Astrocyte (in vitro differentiated cells and primary cell): Measurements from ENCODE around the gene HSD17B12. TPM values are rescaled to one million over a fixed set of nuclear protein-coding genes. Genes with fewer than 3 reads are reported as not detected.

Experiments
- DNase-seq: peaks from one replicate; pipeline ENCODE4 v3.0.0-alpha.2; 2010; ENCODE audit warnings: low read depth
- FAIRE-seq: peaks from 2 replicates; lab custom pipeline; 2011; peaks lifted over from hg19 to GRCh38; lab: Jason Lieb, UNC
- H2AFZ ChIP-seq: 2 replicates; pipeline ENCODE4 v1.6.0; 2012; ENCODE audit warnings: low read depth, low read length, inconsistent platforms
- H3K27ac ChIP-seq: 2 replicates; pipeline ENCODE4 v1.5.1; 2011; ENCODE audit warnings: low read depth, low read length, inconsistent platforms
- H3K27me3 ChIP-seq: 2 replicates; pipeline ENCODE4 v1.6.0; 2011; ENCODE audit warnings: low read length, inconsistent platforms; ENCODE audit not compliant: insufficient read depth
- H3K36me3 ChIP-seq: 2 replicates; pipeline ENCODE4 v1.5.1; 2011; ENCODE audit warnings: low read length, inconsistent platforms; ENCODE audit not compliant: insufficient read depth
- H3K4me1 ChIP-seq: 2 replicates; pipeline ENCODE4 v1.5.1; 2011; ENCODE audit warnings: low read length, inconsistent platforms; ENCODE audit not compliant: insufficient read depth
- H3K4me2 ChIP-seq: 2 replicates; pipeline ENCODE4 v1.6.0; 2012; ENCODE audit warnings: low read length, inconsistent platforms
- H3K4me3 ChIP-seq: 2 replicates; pipeline ENCODE4 v1.5.1; 2011; ENCODE audit warnings: low read depth, mild to moderate bottlenecking, low read length, inconsistent platforms; ENCODE audit not compliant: insufficient read depth
- H3K79me2 ChIP-seq: 2 replicates; pipeline ENCODE4 v1.6.0; 2012; ENCODE audit warnings: mild to moderate bottlenecking, low read length, inconsistent platforms; ENCODE audit not compliant: insufficient read depth
- H3K9ac ChIP-seq: 2 replicates; pipeline ENCODE4 v1.6.0; 2012; ENCODE audit warnings: mild to moderate bottlenecking, low read length, inconsistent platforms
- H3K9me3 ChIP-seq: 2 replicates; pipeline ENCODE4 v1.5.1; 2012; ENCODE audit warnings: low read depth, mild to moderate bottlenecking, low read length, inconsistent platforms; ENCODE audit not compliant: insufficient read depth
- H4K20me1 ChIP-seq: 2 replicates; pipeline ENCODE4 v1.6.0; 2012; ENCODE audit warnings: low read length, inconsistent platforms; ENCODE audit not compliant: insufficient read depth
- H3K27ac Mint-ChIP-seq: one replicate; pipeline ENCODE4 v1.8.0; 2021; ENCODE audit warnings: mild to moderate bottlenecking, mixed read lengths; ENCODE audit not compliant: unreplicated experiment
- H3K27me3 Mint-ChIP-seq: one replicate; pipeline ENCODE4 v1.8.0; 2021; ENCODE audit warnings: low read depth, mixed read lengths; ENCODE audit not compliant: unreplicated experiment
- H3K36me3 Mint-ChIP-seq: one replicate; pipeline ENCODE4 v1.8.0; 2021; ENCODE audit warnings: low read depth, mixed read lengths; ENCODE audit not compliant: unreplicated experiment
- H3K4me1 Mint-ChIP-seq: one replicate; pipeline ENCODE4 v1.8.0; 2021; ENCODE audit warnings: low read depth, mixed read lengths; ENCODE audit not compliant: unreplicated experiment
- H3K4me3 Mint-ChIP-seq: one replicate; pipeline ENCODE4 v1.8.0; 2021; ENCODE audit warnings: mild to moderate bottlenecking, moderate library complexity, mixed read lengths; ENCODE audit not compliant: unreplicated experiment
- H3K9me3 Mint-ChIP-seq: one replicate; pipeline ENCODE4 v1.8.0; 2021; ENCODE audit warnings: mild to moderate bottlenecking, mixed read lengths; ENCODE audit not compliant: unreplicated experiment
- EZH2 ChIP-seq: IDR thresholded peaks from 2 replicates; pipeline ENCODE4 v1.6.1; 2012; ENCODE audit warnings: mild to moderate bottlenecking, low read length, inconsistent platforms; ENCODE audit not compliant: insufficient read depth
- total RNA-seq: library from RNA; stranded (reverse); gene quantifications from 2 replicates; pipeline ENCODE4 v1.2.1, GENCODE V29; 2021
- TF ChIP-seq, protein P1 (sequence below): IDR thresholded peaks from 2 replicates; pipeline ENCODE4 v1.5.1; 2011; ENCODE audit warnings: low read depth, mild to moderate bottlenecking, inconsistent platforms, low read length, moderate library complexity; ENCODE audit not compliant: insufficient read depth

Gene HSD17B12
- total RNA-seq, 1 donor from 2014 or later, result 132 TPM

DNA sequence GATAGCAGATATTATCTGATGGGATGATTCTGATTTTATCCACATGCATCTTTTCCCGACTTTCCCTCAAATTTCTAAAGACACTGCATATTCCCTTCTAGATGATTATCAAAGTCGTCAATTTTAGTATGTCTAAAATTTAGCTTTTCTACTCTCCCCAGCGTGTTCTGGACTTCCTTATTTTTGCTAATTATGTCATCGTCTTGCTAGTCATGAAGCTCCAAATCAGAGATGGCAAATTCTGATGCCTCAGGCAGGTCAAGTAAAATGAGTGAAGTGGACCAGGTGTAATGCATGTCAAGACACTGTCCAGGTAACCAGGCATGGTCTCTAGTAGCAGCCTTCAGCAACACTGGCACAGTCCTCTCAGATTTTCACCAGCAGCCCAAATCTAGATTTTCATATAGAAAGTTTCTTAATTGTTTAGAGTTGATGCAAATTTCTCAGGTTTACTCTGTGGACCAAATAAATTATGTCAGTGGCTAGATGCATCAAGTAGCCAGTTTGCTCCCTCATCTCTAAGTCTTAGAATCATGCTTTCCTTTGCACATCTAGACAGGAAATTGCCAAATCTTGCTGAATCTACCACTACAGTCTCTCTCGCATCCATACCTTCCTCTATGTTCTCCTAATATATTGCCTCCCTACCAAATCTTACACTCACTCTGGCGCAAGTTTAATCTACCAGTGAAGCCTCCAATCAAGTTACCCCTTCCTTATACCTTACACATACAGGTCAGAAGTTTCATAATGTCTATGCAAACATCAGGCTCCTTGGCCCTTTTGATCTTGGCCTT lies 10.6 kb downstream of the HSD17B12 start:
- Histone ChIP-seq H3K36me3 (no peaks in the 10 kb centered on the region), H3K4me1 (peaks cover 6% of the 10 kb centered on the region), H2AFZ (no peak overlapping the region), H3K27ac (no peak overlapping the region), H3K27me3 (no peaks in the 10 kb centered on the region), H3K9me3 (no peaks in the 10 kb centered on the region), H3K79me2 (peaks cover 87% of the 10 kb centered on the region), H3K9ac (no peak overlapping the region), H4K20me1 (peaks cover 71% of the 10 kb centered on the region), H3K4me3 (no peak overlapping the region), H3K4me2 (no peak overlapping the region)
- no peak overlapping the region for H3K27ac Mint-ChIP-seq
- TF ChIP-seq, protein P1, sequence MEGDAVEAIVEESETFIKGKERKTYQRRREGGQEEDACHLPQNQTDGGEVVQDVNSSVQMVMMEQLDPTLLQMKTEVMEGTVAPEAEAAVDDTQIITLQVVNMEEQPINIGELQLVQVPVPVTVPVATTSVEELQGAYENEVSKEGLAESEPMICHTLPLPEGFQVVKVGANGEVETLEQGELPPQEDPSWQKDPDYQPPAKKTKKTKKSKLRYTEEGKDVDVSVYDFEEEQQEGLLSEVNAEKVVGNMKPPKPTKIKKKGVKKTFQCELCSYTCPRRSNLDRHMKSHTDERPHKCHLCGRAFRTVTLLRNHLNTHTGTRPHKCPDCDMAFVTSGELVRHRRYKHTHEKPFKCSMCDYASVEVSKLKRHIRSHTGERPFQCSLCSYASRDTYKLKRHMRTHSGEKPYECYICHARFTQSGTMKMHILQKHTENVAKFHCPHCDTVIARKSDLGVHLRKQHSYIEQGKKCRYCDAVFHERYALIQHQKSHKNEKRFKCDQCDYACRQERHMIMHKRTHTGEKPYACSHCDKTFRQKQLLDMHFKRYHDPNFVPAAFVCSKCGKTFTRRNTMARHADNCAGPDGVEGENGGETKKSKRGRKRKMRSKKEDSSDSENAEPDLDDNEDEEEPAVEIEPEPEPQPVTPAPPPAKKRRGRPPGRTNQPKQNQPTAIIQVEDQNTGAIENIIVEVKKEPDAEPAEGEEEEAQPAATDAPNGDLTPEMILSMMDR, result no peak
- no peak for TF ChIP-seq EZH2
- no peaks in the 10 kb centered on the region for H3K9me3 Mint-ChIP-seq
- no peak overlapping the region for H3K4me3 Mint-ChIP-seq
- no peaks in the 10 kb centered on the region for H3K27me3 Mint-ChIP-seq
- DNase-seq, result no peak
- peaks cover 3% of the 10 kb centered on the region for H3K36me3 Mint-ChIP-seq
- FAIRE-seq, result peak; percentile 20
- H3K4me1 Mint-ChIP-seq, result peaks cover 9% of the 10 kb centered on the region

- H3K27me3 Mint-ChIP-seq, result no peaks in the 10 kb centered on the region
- H3K79me2 ChIP-seq, result peaks cover 83% of the 10 kb centered on the region
Measured at GRCh38 chr11:43691806-43692205, 11.3 kb downstream of the HSD17B12 start.

More at GRCh38 chr11:43691806-43692205, 11.3 kb downstream of the HSD17B12 start:
- H2AFZ ChIP-seq, result no peak overlapping the region
- Mint-ChIP-seq H3K4me1 (peaks cover 9% of the 10 kb centered on the region), H3K36me3 (peaks cover 3% of the 10 kb centered on the region), H3K9me3 (no peaks in the 10 kb centered on the region), H3K27ac (no peak overlapping the region), H3K4me3 (no peak overlapping the region)
- no peak overlapping the region for H3K27ac ChIP-seq
- TF ChIP-seq EZH2, result no peak
- TF ChIP-seq, protein P1, result no peak
- H3K9ac ChIP-seq, result no peak overlapping the region
- H3K4me2 ChIP-seq, result no peak overlapping the region
- peaks cover 67% of the 10 kb centered on the region for H4K20me1 ChIP-seq
- H3K27me3 ChIP-seq, result no peaks in the 10 kb centered on the region
- H3K36me3 ChIP-seq, result no peaks in the 10 kb centered on the region
- no peak overlapping the region for H3K4me3 ChIP-seq
- DNase-seq (no peak), FAIRE-seq (no peak)
- H3K9me3 ChIP-seq, result no peaks in the 10 kb centered on the region
- H3K4me1 ChIP-seq, result peaks cover 6% of the 10 kb centered on the region
